HepG2 (cell line): ENCODE data around the gene TMEM151A. TPM values are rescaled to one million over a fixed set of nuclear protein-coding genes. Genes with fewer than 3 reads are reported as not detected.

Source experiments
- ATAC-seq: fragments of 200-7000 bp; cut with Tn5 transposase; 3 replicates; pipeline ENCODE4 v1.9.1; 2020; ENCODE audit warnings: mild to moderate bottlenecking, moderate library complexity
- BruUV-seq: library from RNA; stranded (reverse); fragments of 400-500 nt; replicated peaks from 2 replicates; lab custom pipeline; 2021; lab: Mats Ljungman, UMichigan
- CTCF ChIA-PET: fragments of 300-600 bp; formaldehyde crosslinking; extraction: SDS; loops from one replicate; lab custom pipeline; 2021; ENCODE audit warnings: low total read pairs, inconsistent platforms, low intra/inter-chr PET ratio; lab: Yijun Ruan, JAX
- POLR2A ChIA-PET: fragments of 350-600 bp; sonication (Branson Sonifier 250); formaldehyde crosslinking; loops from one replicate; lab custom pipeline; 2020; ENCODE audit warnings: antibody characterized with exemption, inconsistent platforms; lab: Yijun Ruan, JAX
- DNase-seq: peaks from one replicate; pipeline ENCODE4 v3.0.0-alpha.2; 2015; ENCODE audit warnings: low spot score
- FAIRE-seq: peaks from 3 replicates; lab custom pipeline; 2011; peaks lifted over from hg19 to GRCh38; lab: Jason Lieb, UNC
- H2AFZ ChIP-seq: one replicate; pipeline ENCODE4 v1.6.1; 2011; ENCODE audit warnings: low read length, inconsistent platforms
- H3K27ac ChIP-seq: fragments of 300-600 bp; 3 replicates; pipeline ENCODE4 v1.8.0; 2011; ENCODE audit warnings: mixed run types, mild to moderate bottlenecking, mixed read lengths, low read length, inconsistent platforms; ENCODE audit not compliant: insufficient read depth; ENCODE audit errors: extremely low read length
- H3K27me3 ChIP-seq, 2 experiments: fragments of 200-600 bp in 1 of 2; 2 replicates in 1 of 2; 3 replicates in 1 of 2; pipeline versions ENCODE4 v1.6.0 to v1.8.0; 2011; ENCODE audit warnings: low read length in 2 of 2, mild to moderate bottlenecking in 2 of 2, moderate library complexity in 2 of 2, inconsistent platforms in 1 of 2; ENCODE audit not compliant: insufficient read depth in 2 of 2, control insufficient read depth in 1 of 2
- H3K36me3 ChIP-seq, 2 experiments: fragments of 200-600 bp in 1 of 2; replicated peaks in 1 of 2; 2 replicates in 1 of 2; 3 replicates in 1 of 2; pipeline versions ENCODE4 v1.5.1 to v1.8.0; 2011; ENCODE audit warnings: low read length in 2 of 2, inconsistent platforms in 1 of 2; ENCODE audit not compliant: insufficient read depth in 2 of 2, control insufficient read depth in 1 of 2
- H3K4me1 ChIP-seq: 2 replicates; pipeline ENCODE4 v1.5.1; 2012; ENCODE audit warnings: low read length, inconsistent platforms; ENCODE audit not compliant: insufficient read depth
- H3K4me2 ChIP-seq: 2 replicates; pipeline ENCODE4 v1.6.0; 2011; ENCODE audit warnings: low read depth, low read length, inconsistent platforms
- H3K4me3 ChIP-seq, 3 experiments: fragments of 200-600 bp in 1 of 3; sonication (generic), shearing (Covaris generic) in 1 of 3; replicated peaks in 1 of 3; 2 replicates each; pipeline ENCODE4 v1.5.1; 2011 to 2016; ENCODE audit warnings: low read length in 3 of 3, inconsistent platforms in 2 of 3, low read depth in 2 of 3, mild to moderate bottlenecking in 2 of 3, control low read depth in 1 of 3, mixed read lengths in 1 of 3; ENCODE audit not compliant: insufficient read depth in 1 of 3
- H3K79me2 ChIP-seq: one replicate; pipeline ENCODE4 v1.6.1; 2011; ENCODE audit warnings: low read length, inconsistent platforms; ENCODE audit not compliant: insufficient read depth
- H3K9ac ChIP-seq: 2 replicates; pipeline ENCODE4 v1.6.0; 2011; ENCODE audit warnings: mild to moderate bottlenecking, low read depth, low read length, inconsistent platforms; ENCODE audit not compliant: insufficient read depth
- H3K9me3 ChIP-seq: 2 replicates; pipeline ENCODE4 v1.5.1; 2012; ENCODE audit warnings: mild to moderate bottlenecking, low read length
- H4K20me1 ChIP-seq: 2 replicates; pipeline ENCODE4 v1.6.0; 2011; ENCODE audit warnings: inconsistent platforms, mild to moderate bottlenecking, low read length, moderate library complexity; ENCODE audit not compliant: insufficient read depth
- FOXP1 ChIP-seq, 2 experiments: fragments of 450-650 bp in 1 of 2; IDR thresholded peaks; 2 replicates each; pipeline ENCODE4 v1.6.1; 2017 to 2018; ENCODE audit warnings: antibody characterized with exemption in 1 of 2
- HNRNPUL1 ChIP-seq: fragments of 200-400 bp; formaldehyde crosslinking; IDR thresholded peaks from 2 replicates; pipeline ENCODE4 v1.6.1; 2017; ENCODE audit warnings: low read depth, mild to moderate bottlenecking, low read length, moderate library complexity
- HOXA5 ChIP-seq: sonication (generic); formaldehyde crosslinking; IDR thresholded peaks from 2 replicates; pipeline ENCODE4 v1.4.0; 2020; ENCODE audit warnings: missing genetic modification reagents
- NCOA5 ChIP-seq: sonication (generic); formaldehyde crosslinking; IDR thresholded peaks from 2 replicates; pipeline ENCODE4 v1.4.0; 2020; ENCODE audit warnings: missing genetic modification reagents
- RFX1 ChIP-seq: fragments of 450-650 bp; IDR thresholded peaks from 2 replicates; pipeline ENCODE4 v1.6.1; 2017
- SCMH1 ChIP-seq: sonication (generic); formaldehyde crosslinking; IDR thresholded peaks from 2 replicates; pipeline ENCODE4 v1.9.0; 2021; ENCODE audit warnings: missing genetic modification reagents, mild to moderate bottlenecking, borderline replicate concordance
- SRY ChIP-seq: sonication (generic); formaldehyde crosslinking; IDR thresholded peaks from 2 replicates; pipeline ENCODE4 v1.8.0; 2022; ENCODE audit warnings: mild to moderate bottlenecking, missing genetic modification reagents
- TMF1 ChIP-seq: sonication (generic); formaldehyde crosslinking; IDR thresholded peaks from 2 replicates; pipeline ENCODE4 v1.8.1; 2022; ENCODE audit warnings: low read depth, missing genetic modification reagents
- TRIM24 ChIP-seq: sonication (generic); formaldehyde crosslinking; IDR thresholded peaks from 2 replicates; pipeline ENCODE4 v1.8.0; 2022; ENCODE audit warnings: mild to moderate bottlenecking, missing genetic modification reagents
- ZNF232 ChIP-seq: sonication (generic); formaldehyde crosslinking; IDR thresholded peaks from 2 replicates; pipeline ENCODE4 v1.4.0; 2020; ENCODE audit warnings: missing genetic modification reagents, borderline replicate concordance
- ZNF343 ChIP-seq: sonication (generic); formaldehyde crosslinking; IDR thresholded peaks from 2 replicates; pipeline ENCODE4 v1.4.0; 2020; ENCODE audit warnings: mild to moderate bottlenecking, missing genetic modification reagents
- ZNF382 ChIP-seq: sonication (generic); formaldehyde crosslinking; IDR thresholded peaks from 2 replicates; pipeline ENCODE4 v1.5.0; 2020; ENCODE audit warnings: missing genetic modification reagents, mild to moderate bottlenecking, borderline replicate concordance
- ZNF430 ChIP-seq: sonication (generic); formaldehyde crosslinking; IDR thresholded peaks from 2 replicates; pipeline ENCODE4 v1.9.0; 2021; ENCODE audit warnings: mild to moderate bottlenecking, missing genetic modification reagents
- ZNF501 ChIP-seq: sonication (generic); formaldehyde crosslinking; IDR thresholded peaks from 2 replicates; pipeline ENCODE4 v1.5.1; 2020; ENCODE audit warnings: mild to moderate bottlenecking, moderate library complexity, missing genetic modification reagents
- ZNF512 ChIP-seq: sonication (generic); formaldehyde crosslinking; IDR thresholded peaks from 2 replicates; pipeline ENCODE4 v1.4.0; 2020; ENCODE audit warnings: mild to moderate bottlenecking, missing genetic modification reagents
- ZNF547 ChIP-seq: sonication (generic); formaldehyde crosslinking; IDR thresholded peaks from 2 replicates; pipeline ENCODE4 v1.5.1; 2020; ENCODE audit warnings: mild to moderate bottlenecking, missing genetic modification reagents
- WGBS: methylation state at CpG from one replicate; pipeline ENCODE4 v1.1.6; 2017; ENCODE audit warnings: low lambda C conversion rate; 5-methylcytosine and 5-hydroxymethylcytosine counted together
- in situ Hi-C: cut with HindIII; loops from 2 replicates; pipeline ENCODE4 v1.10.0; 2017; ENCODE audit warnings: low pct_unique_long_range_greater_than_20kb; ENCODE audit not compliant: extremely low pct_ligation_motif_present
- intact Hi-C: fragments of 100-400 bp; cut with micrococcal nuclease; formaldehyde crosslinking; loops from one replicate; pipeline ENCODE4 v1.10.0; 2022; ENCODE audit not compliant: unreplicated experiment
- polyA plus RNA-seq, 8 experiments: library from polyadenylated mRNA; depleted of rRNA in 3 of 8; stranded (reverse) in 7 of 8; unstranded in 1 of 8; fragments of >200 nt; fragmentation: Illumina TruSeq in 4 of 8; extraction: Trizol in 4 of 8; gene quantifications; 2 replicates each; pipeline versions ENCODE4 v1.2.1 to v1.2.3, GENCODE V29; 2011 to 2016; ENCODE audit warnings: low read depth in 4 of 8, missing spikeins in 1 of 8, mixed read lengths in 1 of 8; ENCODE audit not compliant: insufficient read depth in 1 of 8
- total RNA-seq, 5 experiments: library from RNA; depleted of rRNA; stranded (reverse); fragments of >200 nt; fragmentation: Illumina TruSeq; extraction: Trizol; gene quantifications; 2 replicates each; pipeline ENCODE4 v1.2.3, GENCODE V29; 2016; ENCODE audit warnings: low read depth in 1 of 5
- TF ChIP-seq, protein P1 (sequence below): sonication (generic); formaldehyde crosslinking; IDR thresholded peaks from 2 replicates; pipeline ENCODE4 v1.5.0; 2020; ENCODE audit warnings: mild to moderate bottlenecking, missing genetic modification reagents

The TMEM151A gene
- total and polyA plus RNA-seq, 2 of the 13 experiments (the other 11 are each of a cell fraction or from before 2014, with no cell fraction given) = 0.18 to 0.33 TPM

DNA sequence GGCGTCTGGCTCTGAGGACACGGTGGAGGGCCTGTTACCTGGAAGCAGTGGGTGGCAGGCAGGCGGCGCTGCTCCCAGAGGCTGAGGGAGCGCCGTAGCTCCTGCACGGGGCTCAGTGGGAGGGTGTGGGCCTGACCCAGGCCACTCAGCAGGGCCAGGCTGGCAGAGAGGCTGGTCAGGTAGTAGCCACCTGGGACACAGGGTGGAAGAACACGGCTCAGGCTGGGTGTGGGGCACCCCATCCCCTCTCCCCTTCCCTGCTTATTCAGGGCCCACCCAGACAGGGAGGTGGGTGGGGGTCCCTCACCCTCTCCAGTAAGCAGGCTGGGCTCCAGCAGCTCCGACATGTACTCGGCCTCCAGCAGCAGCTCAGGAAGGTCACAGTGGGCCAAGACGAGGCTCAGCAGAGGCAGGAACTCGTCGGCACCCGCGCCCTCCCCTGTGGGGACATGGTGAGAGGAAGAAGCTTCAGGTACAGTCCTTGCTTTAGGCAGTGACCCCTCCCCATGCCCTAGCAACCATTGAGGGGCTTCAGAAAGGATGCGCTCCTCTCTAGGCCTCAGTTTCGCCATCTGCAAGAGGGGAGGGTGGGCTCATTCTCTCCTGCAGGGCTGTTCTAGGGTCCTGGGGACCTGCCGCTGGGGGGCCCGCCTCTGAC is 41.7 kb downstream of the TMEM151A start:
- H3K9me3 ChIP-seq = no peaks in the 10 kb centered on the region
- H3K79me2 ChIP-seq = no peaks in the 10 kb centered on the region
- no peak for DNase-seq
- no peak overlapping the region for H3K4me2 ChIP-seq
- no peak overlapping the region for H3K4me3 ChIP-seq
- no peaks in the 10 kb centered on the region for H4K20me1 ChIP-seq
- no peak overlapping the region for H2AFZ ChIP-seq
- no TSS peak for BruUV-seq
- in situ Hi-C loops = no loop called here
- CTCF ChIA-PET = no interaction called here
- H3K4me1 ChIP-seq = peaks cover 38% of the 10 kb centered on the region
- no peak for ATAC-seq
- no peak overlapping the region for H3K9ac ChIP-seq
- H3K36me3 ChIP-seq = no peaks in the 10 kb centered on the region; a peak in 1 of 5 replicates
- no peaks in the 10 kb centered on the region for H3K27me3 ChIP-seq
- no peak for FAIRE-seq
- POLR2A ChIA-PET = interaction anchor here (3.6 kb wide), 1 partner anchor 21 kb away, joined by 59 read pairs; no protein-coding TSS in a partner anchor
- no peak overlapping the region for H3K27ac ChIP-seq
- WGBS = 97% methylated on average over 6 of the region's 19 CpGs
- TF ChIP-seq HNRNPUL1 (no peak), TRIM24 (CRISPR knock-in tag) (no peak), NCOA5 (CRISPR knock-in tag) (no peak), ZNF232 (no peak), ZNF343 (CRISPR knock-in tag) (no peak), FOXP1 (IDR thresholded peaks at IDR 0.05) (no peak), FOXP1 (CRISPR knock-in tag; IDR thresholded peaks at IDR 0.05) (no peak), RFX1 (no peak), SRY (CRISPR knock-in tag) (no peak), ZNF382 (CRISPR knock-in tag) (no peak), TMF1 (CRISPR knock-in tag) (no peak), ZNF430 (CRISPR knock-in tag) (no peak), ZNF512 (CRISPR knock-in tag) (no peak), ZNF501 (CRISPR knock-in tag) (no peak), SCMH1 (CRISPR knock-in tag) (no peak), HOXA5 (CRISPR knock-in tag) (no peak), ZNF547 (CRISPR knock-in tag) (no peak)
- TF ChIP-seq, protein P1, sequence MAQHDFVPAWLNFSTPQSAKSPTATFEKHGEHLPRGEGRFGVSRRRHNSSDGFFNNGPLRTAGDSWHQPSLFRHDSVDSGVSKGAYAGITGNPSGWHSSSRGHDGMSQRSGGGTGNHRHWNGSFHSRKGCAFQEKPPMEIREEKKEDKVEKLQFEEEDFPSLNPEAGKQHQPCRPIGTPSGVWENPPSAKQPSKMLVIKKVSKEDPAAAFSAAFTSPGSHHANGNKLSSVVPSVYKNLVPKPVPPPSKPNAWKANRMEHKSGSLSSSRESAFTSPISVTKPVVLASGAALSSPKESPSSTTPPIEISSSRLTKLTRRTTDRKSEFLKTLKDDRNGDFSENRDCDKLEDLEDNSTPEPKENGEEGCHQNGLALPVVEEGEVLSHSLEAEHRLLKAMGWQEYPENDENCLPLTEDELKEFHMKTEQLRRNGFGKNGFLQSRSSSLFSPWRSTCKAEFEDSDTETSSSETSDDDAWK (CRISPR knock-in tag) = no peak
- TF ChIP-seq, all 625 proteins: peak for 0
- intact Hi-C loops = no loop called here
